CD4-positive, alpha-beta T cell treated with Interleukin-10 for 1 hour (primary cell): Measurements from ENCODE around the gene RNF11.

Experiments used
- DNase-seq: peaks from one replicate; pipeline ENCODE4 v3.0.0-alpha.2; 2020

RNF11 gene

DNA sequence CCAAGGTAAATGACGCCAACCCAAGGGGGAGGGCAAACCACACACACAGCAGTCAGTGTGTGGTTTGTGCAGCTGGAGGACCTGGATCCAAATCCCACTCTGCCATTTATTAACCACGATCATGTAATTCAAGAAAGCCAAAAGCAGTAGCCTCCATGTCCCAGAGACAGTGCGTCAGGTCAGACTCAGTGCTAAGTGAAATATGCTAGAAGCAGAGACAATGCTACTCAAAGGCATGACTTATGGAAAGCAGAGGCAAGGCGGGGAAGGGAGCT is 80.7 kb downstream of the RNF11 start:
- no peak for DNase-seq

DNA sequence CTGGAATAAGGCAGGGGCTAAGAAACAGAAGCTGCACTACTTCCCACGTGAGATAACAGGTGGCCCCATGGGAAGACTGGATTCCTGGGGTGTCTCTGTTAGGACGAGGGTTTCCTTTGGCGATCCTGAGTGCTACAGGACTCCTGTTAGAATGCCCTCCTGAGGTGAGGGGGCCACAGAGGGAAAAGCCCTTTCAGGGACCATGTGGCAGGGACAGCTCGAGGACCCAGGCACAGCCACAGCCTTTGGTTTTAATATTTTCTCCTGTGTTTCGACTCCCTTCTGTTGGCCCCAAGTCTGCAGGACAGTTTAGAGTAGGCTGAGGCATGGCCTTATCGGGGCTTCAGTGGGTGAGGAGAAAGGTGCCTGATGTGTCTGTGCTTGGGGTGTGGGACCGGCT is 81.7 kb downstream of the RNF11 start:
- no peak for DNase-seq

DNA sequence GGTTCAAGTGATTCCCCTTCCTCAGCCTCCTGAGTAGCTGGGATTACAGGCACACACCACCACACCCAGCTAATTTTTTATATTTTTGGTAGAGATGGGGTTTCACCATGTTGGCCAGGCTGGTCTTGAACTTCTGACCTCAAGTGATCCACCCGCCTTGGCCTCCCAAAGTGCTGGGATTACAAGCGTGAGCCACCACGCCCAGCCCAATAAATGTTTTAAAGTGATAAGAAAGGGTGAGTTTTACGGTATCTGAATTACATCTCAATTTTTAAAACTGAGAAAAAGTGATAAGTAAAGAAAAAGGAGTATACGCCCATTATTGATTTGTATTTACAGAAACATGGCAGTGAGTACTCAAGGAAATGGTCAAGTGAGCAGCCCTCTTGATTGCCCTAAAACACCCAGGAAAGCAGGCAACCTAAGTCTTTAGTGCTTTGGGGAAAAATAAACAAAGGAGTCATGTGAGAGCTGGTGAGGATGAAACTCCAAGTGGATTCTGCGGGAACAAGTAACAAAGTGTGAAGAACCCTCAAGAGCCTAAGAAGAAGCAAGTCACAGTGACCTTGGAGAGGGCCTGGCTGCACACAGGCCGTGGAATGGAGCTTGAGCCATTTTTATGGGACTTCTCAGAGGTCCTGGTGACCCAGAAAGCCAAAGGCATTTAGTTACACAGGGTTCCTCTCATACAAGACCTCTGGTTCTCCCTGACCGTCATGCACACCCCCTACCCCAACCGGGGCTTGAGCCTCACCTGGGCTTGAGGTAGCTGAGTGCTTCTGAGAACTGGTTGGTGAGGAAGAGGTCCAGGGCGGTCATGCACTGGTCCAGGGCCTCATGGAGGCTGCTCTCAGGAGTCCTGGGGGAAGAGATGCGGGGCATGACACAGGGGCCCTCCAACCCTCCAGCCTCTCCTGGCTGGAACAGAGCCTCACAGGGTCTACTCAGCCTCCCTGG is 85.2 kb downstream of the RNF11 start:
- DNase-seq = no peak

GRCh38 chr1:51321924-51322280 is 85.8 kb downstream of the RNF11 start:
- DNase-seq = no peak

GRCh38 chr1:51322417-51323101 is 86.5 kb downstream of the RNF11 start:
- no peak for DNase-seq
